Measurements from ENCODE around the gene STK4.
"Not testable (repeated sequence)": the region's sequence is repeated elsewhere in the genome, so short reads cannot be mapped to it uniquely, and the experiment has no call there.

STK4 gene

GRCh38 chr20:45011108-45011526, 44.8 kb downstream of the STK4 start:
- H3K9me3 Mint-ChIP-seq = no peaks in the 10 kb centered on the region
- H3K27ac Mint-ChIP-seq (ENCODE audit: low read depth) = peak overlapping the region; percentile 0
- no peak overlapping the region for H3K4me3 Mint-ChIP-seq
- DNase-seq (ENCODE audit: low spot score in 2 of 2) (peak in 1 of 2 donors; percentile 17), ATAC-seq (replicated peaks; ENCODE audit: extremely low read depth, poor library complexity, severe bottlenecking) (peak; percentile 76)
- peaks cover 59% of the 10 kb centered on the region for H3K4me1 Mint-ChIP-seq
- H3K36me3 Mint-ChIP-seq (ENCODE audit: insufficient read depth) = peaks cover 78% of the 10 kb centered on the region
- H3K27me3 Mint-ChIP-seq = no peaks in the 10 kb centered on the region

GRCh38 chr20:45012682-45013302, 46.5 kb downstream of the STK4 start:
- peaks cover 81% of the 10 kb centered on the region for H3K36me3 Mint-ChIP-seq (ENCODE audit: insufficient read depth)
- no peak overlapping the region for H3K4me3 Mint-ChIP-seq
- no peaks in the 10 kb centered on the region for H3K9me3 Mint-ChIP-seq
- no peaks in the 10 kb centered on the region for H3K27me3 Mint-ChIP-seq
- no peak overlapping the region for H3K27ac Mint-ChIP-seq (ENCODE audit: low read depth)
- H3K4me1 Mint-ChIP-seq = peaks cover 61% of the 10 kb centered on the region
- no peak for DNase-seq (ENCODE audit: low spot score in 2 of 2)
- ATAC-seq (replicated peaks; ENCODE audit: extremely low read depth, poor library complexity, severe bottlenecking) = no peak

GRCh38 chr20:45014131-45014530, 47.8 kb downstream of the STK4 start:
- not testable (repeated sequence) for H3K4me3 Mint-ChIP-seq; DNase-seq (ENCODE audit: low spot score in 2 of 2); H3K27ac Mint-ChIP-seq (ENCODE audit: low read depth); H3K27me3 Mint-ChIP-seq; H3K9me3 Mint-ChIP-seq; ATAC-seq (replicated peaks; ENCODE audit: extremely low read depth, poor library complexity, severe bottlenecking)
- peaks cover 78% of the 10 kb centered on the region for H3K36me3 Mint-ChIP-seq (ENCODE audit: insufficient read depth)
- H3K4me1 Mint-ChIP-seq = peaks cover 61% of the 10 kb centered on the region

GRCh38 chr20:45014671-45015415, 48.5 kb downstream of the STK4 start:
- DNase-seq (ENCODE audit: low spot score in 2 of 2) (no peak), ATAC-seq (replicated peaks; ENCODE audit: extremely low read depth, poor library complexity, severe bottlenecking) (no peak)
- peaks cover 61% of the 10 kb centered on the region for H3K4me1 Mint-ChIP-seq
- H3K27ac Mint-ChIP-seq (ENCODE audit: low read depth) = peak overlapping the region; percentile 3
- H3K9me3 Mint-ChIP-seq = no peaks in the 10 kb centered on the region
- no peak overlapping the region for H3K4me3 Mint-ChIP-seq
- H3K27me3 Mint-ChIP-seq = no peaks in the 10 kb centered on the region
- peaks cover 79% of the 10 kb centered on the region for H3K36me3 Mint-ChIP-seq (ENCODE audit: insufficient read depth)

- H3K36me3 Mint-ChIP-seq (ENCODE audit: insufficient read depth) = peaks cover 75% of the 10 kb centered on the region
- DNase-seq (ENCODE audit: low spot score in 2 of 2) (no peak), ATAC-seq (replicated peaks; ENCODE audit: extremely low read depth, poor library complexity, severe bottlenecking) (no peak)
- H3K27ac Mint-ChIP-seq (ENCODE audit: low read depth) = peak overlapping the region; percentile 3
- H3K4me3 Mint-ChIP-seq = no peak overlapping the region
- no peaks in the 10 kb centered on the region for H3K27me3 Mint-ChIP-seq
- H3K9me3 Mint-ChIP-seq = no peaks in the 10 kb centered on the region
- peaks cover 60% of the 10 kb centered on the region for H3K4me1 Mint-ChIP-seq
Observed at GRCh38 chr20:45016089-45016671, 49.9 kb downstream of the STK4 start.

- Mint-ChIP-seq H3K4me3 (no peak overlapping the region), H3K4me1 (peaks cover 56% of the 10 kb centered on the region), H3K27ac (ENCODE audit: low read depth) (peak overlapping the region; percentile 3), H3K36me3 (ENCODE audit: insufficient read depth) (peaks cover 75% of the 10 kb centered on the region), H3K27me3 (no peaks in the 10 kb centered on the region), H3K9me3 (no peaks in the 10 kb centered on the region)
- no peak for DNase-seq (ENCODE audit: low spot score in 2 of 2)
- ATAC-seq (replicated peaks; ENCODE audit: extremely low read depth, poor library complexity, severe bottlenecking) = no peak
Observed at GRCh38 chr20:45017281-45017680, 51.0 kb downstream of the STK4 start.

GRCh38 chr20:45017857-45018256, 51.5 kb downstream of the STK4 start:
- ATAC-seq (replicated peaks; ENCODE audit: extremely low read depth, poor library complexity, severe bottlenecking) (no peak), DNase-seq (ENCODE audit: low spot score in 2 of 2) (no peak)
- no peaks in the 10 kb centered on the region for H3K27me3 Mint-ChIP-seq
- no peak overlapping the region for H3K4me3 Mint-ChIP-seq
- no peaks in the 10 kb centered on the region for H3K9me3 Mint-ChIP-seq
- H3K4me1 Mint-ChIP-seq = peaks cover 58% of the 10 kb centered on the region
- peaks cover 74% of the 10 kb centered on the region for H3K36me3 Mint-ChIP-seq (ENCODE audit: insufficient read depth)
- H3K27ac Mint-ChIP-seq (ENCODE audit: low read depth) = peak overlapping the region; percentile 26

GRCh38 chr20:45019027-45019761, 52.9 kb downstream of the STK4 start:
- Mint-ChIP-seq H3K36me3 (ENCODE audit: insufficient read depth) (peaks cover 73% of the 10 kb centered on the region), H3K27ac (ENCODE audit: low read depth) (no peak overlapping the region), H3K27me3 (no peaks in the 10 kb centered on the region), H3K9me3 (no peaks in the 10 kb centered on the region), H3K4me3 (no peak overlapping the region), H3K4me1 (peaks cover 65% of the 10 kb centered on the region)
- DNase-seq (ENCODE audit: low spot score in 2 of 2) = no peak
- ATAC-seq (replicated peaks; ENCODE audit: extremely low read depth, poor library complexity, severe bottlenecking) = no peak

- Mint-ChIP-seq H3K27ac (ENCODE audit: low read depth) (peak overlapping the region; percentile 36), H3K36me3 (ENCODE audit: insufficient read depth) (peaks cover 75% of the 10 kb centered on the region), H3K27me3 (no peaks in the 10 kb centered on the region), H3K9me3 (no peaks in the 10 kb centered on the region), H3K4me3 (no peak overlapping the region), H3K4me1 (peaks cover 63% of the 10 kb centered on the region)
- ATAC-seq (replicated peaks; ENCODE audit: extremely low read depth, poor library complexity, severe bottlenecking) = no peak
- no peak for DNase-seq (ENCODE audit: low spot score in 2 of 2)
Observed at GRCh38 chr20:45019762-45020123, 53.4 kb downstream of the STK4 start.

GRCh38 chr20:45020236-45020886, 54.0 kb downstream of the STK4 start:
- no peaks in the 10 kb centered on the region for H3K9me3 Mint-ChIP-seq
- H3K4me3 Mint-ChIP-seq = no peak overlapping the region
- no peaks in the 10 kb centered on the region for H3K27me3 Mint-ChIP-seq
- ATAC-seq (replicated peaks; ENCODE audit: extremely low read depth, poor library complexity, severe bottlenecking) = no peak
- H3K36me3 Mint-ChIP-seq (ENCODE audit: insufficient read depth) = peaks cover 76% of the 10 kb centered on the region
- H3K27ac Mint-ChIP-seq (ENCODE audit: low read depth) = peak overlapping the region; percentile 36
- H3K4me1 Mint-ChIP-seq = peaks cover 57% of the 10 kb centered on the region
- no peak for DNase-seq (ENCODE audit: low spot score in 2 of 2)

- Mint-ChIP-seq H3K36me3 (ENCODE audit: insufficient read depth) (peaks cover 78% of the 10 kb centered on the region), H3K4me1 (peaks cover 53% of the 10 kb centered on the region)
- ATAC-seq (replicated peaks; ENCODE audit: extremely low read depth, poor library complexity, severe bottlenecking) = no peak
Observed at GRCh38 chr20:45021631-45022030, 55.3 kb downstream of the STK4 start.

GRCh38 chr20:45023140-45023539, 56.8 kb downstream of the STK4 start:
- H3K4me1 Mint-ChIP-seq = peaks cover 54% of the 10 kb centered on the region
- not testable (repeated sequence) for H3K27me3 Mint-ChIP-seq; DNase-seq (ENCODE audit: low spot score in 2 of 2); ATAC-seq (replicated peaks; ENCODE audit: extremely low read depth, poor library complexity, severe bottlenecking); H3K9me3 Mint-ChIP-seq; H3K4me3 Mint-ChIP-seq
- peaks cover 76% of the 10 kb centered on the region for H3K36me3 Mint-ChIP-seq (ENCODE audit: insufficient read depth)
- H3K27ac Mint-ChIP-seq (ENCODE audit: low read depth) = peak overlapping the region; percentile 14

More at GRCh38 chr20:45021631-45022030, 55.3 kb downstream of the STK4 start:
- Mint-ChIP-seq H3K27ac (ENCODE audit: low read depth) (peak overlapping the region; percentile 42), H3K9me3 (no peaks in the 10 kb centered on the region), H3K4me3 (no peak overlapping the region), H3K27me3 (no peaks in the 10 kb centered on the region)
- DNase-seq (ENCODE audit: low spot score in 2 of 2) = no peak
